ENCODE data around the gene PRKCH.

DNA sequence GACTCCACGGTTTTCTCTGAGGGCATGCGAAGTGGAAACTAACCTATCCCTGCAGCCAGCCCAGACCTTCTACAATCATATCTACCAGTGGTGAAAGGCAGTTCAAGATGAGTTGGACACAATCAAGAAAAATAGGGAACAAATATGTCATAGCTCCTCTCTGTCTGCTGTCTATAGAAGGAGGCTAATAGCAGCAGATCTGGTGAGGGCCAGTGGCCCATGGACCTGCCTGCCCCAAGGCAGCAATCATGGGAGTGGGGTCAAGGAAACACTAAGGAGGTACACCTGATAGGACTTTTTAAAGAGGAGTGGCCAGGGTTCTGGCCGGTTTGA, 149.5 kb downstream of the PRKCH start:
- TF ChIP-seq OSR1 (CRISPR knock-in tag; IDR thresholded peaks at IDR 0.05) = no peak
- no peak for TF ChIP-seq ZNF565 (CRISPR knock-in tag; conservative IDR thresholded peaks at IDR 0.05; ENCODE audit: low read depth)
- TF ChIP-seq ZFP30 (CRISPR knock-in tag; IDR thresholded peaks at IDR 0.05) = no peak
- no peak for TF ChIP-seq TOX (CRISPR knock-in tag; IDR thresholded peaks at IDR 0.05; ENCODE audit: borderline replicate concordance)
- no peak; the same call in 1 of the 2 replicates for TF ChIP-seq ZFP3 (CRISPR knock-in tag; IDR thresholded peaks at IDR 0.05)
- TF ChIP-seq PATZ1 (CRISPR knock-in tag; IDR thresholded peaks at IDR 0.05; ENCODE audit: borderline replicate concordance) = no peak
- TF ChIP-seq, protein P1, sequence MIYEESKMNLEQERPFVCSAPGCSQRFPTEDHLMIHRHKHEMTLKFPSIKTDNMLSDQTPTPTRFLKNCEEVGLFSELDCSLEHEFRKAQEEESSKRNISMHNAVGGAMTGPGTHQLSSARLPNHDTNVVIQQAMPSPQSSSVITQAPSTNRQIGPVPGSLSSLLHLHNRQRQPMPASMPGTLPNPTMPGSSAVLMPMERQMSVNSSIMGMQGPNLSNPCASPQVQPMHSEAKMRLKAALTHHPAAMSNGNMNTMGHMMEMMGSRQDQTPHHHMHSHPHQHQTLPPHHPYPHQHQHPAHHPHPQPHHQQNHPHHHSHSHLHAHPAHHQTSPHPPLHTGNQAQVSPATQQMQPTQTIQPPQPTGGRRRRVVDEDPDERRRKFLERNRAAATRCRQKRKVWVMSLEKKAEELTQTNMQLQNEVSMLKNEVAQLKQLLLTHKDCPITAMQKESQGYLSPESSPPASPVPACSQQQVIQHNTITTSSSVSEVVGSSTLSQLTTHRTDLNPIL (CRISPR knock-in tag; IDR thresholded peaks at IDR 0.05; ENCODE audit: low read depth) = no peak
- TF ChIP-seq CSRNP3 (CRISPR knock-in tag; IDR thresholded peaks at IDR 0.05) = no peak
- TF ChIP-seq ISL1 (CRISPR knock-in tag; IDR thresholded peaks at IDR 0.05) = no peak
- TF ChIP-seq ESRRG (CRISPR knock-in tag; IDR thresholded peaks at IDR 0.05) = no peak
- no peak for TF ChIP-seq ZNF70 (CRISPR knock-in tag; IDR thresholded peaks at IDR 0.05)
- TF ChIP-seq ZNF8 (CRISPR knock-in tag; IDR thresholded peaks at IDR 0.05) = no peak; the same call in 1 of the 2 replicates
- no peak for TF ChIP-seq POU6F1 (CRISPR knock-in tag; IDR thresholded peaks at IDR 0.05; ENCODE audit: borderline replicate concordance, low read depth)

All from SK-N-SH treated with all-trans-retinoic acid at 6 μM for 48 hours (cell line).